ENCODE data around the gene EHBP1.

EHBP1 gene

DNA sequence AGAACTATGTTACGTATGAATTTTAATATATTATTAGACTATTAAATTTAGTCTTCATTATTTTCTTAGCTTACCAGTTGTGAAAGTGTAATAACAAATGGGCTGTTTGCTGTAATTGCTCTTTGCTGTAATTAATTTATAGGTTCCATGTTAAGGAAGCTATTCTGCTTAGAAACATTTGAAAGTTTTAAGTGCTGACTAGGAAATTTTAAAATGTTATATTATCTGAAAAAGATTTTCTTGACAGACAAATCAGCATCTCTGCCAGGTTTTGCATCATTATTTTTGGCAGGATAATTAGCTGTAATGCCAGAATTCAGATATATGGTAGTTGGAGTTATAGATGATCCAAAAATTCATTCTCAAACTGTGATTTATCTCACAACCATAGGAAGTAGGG is 387.3 kb downstream of the EHBP1 start:
- DNase-seq = no peak

DNA sequence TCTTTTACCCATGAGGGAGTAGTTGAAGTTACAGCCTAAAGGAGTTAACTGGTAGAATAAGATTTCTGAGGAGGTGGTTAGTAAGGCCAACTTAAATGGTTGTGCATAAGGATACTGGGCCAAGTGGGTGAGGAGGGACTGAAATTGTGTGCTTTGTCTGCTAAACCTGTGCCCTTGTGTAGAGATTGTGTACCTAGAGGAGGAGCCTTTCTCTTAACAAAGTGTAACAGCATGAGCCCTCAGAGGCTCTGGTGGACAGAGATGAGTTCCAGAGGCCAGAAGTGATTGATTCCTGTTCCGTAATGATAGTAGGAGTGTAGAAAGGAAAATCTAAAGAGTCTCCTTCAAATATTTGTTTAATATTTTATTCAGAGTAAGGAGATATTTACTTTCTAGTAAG is 388.0 kb downstream of the EHBP1 start:
- DNase-seq = no peak

Measured in activated CD4-positive, alpha-beta T cell treated with anti-CD3 and anti-CD28 coated beads for 48 hours (primary cell).